Stimulated activated CD8-positive, alpha-beta memory T cell treated with anti-CD3 and anti-CD28 coated beads, Interleukin-15, amount 100 ng/mL, for 4 hours (primary cell): ENCODE data around the gene USP46.

Experiments
- DNase-seq, 2 donors: peaks; one replicate each; pipeline ENCODE4 v3.0.0-alpha.2; 2020; ENCODE audit warnings: low read depth in 2 of 2

The USP46 gene

DNA sequence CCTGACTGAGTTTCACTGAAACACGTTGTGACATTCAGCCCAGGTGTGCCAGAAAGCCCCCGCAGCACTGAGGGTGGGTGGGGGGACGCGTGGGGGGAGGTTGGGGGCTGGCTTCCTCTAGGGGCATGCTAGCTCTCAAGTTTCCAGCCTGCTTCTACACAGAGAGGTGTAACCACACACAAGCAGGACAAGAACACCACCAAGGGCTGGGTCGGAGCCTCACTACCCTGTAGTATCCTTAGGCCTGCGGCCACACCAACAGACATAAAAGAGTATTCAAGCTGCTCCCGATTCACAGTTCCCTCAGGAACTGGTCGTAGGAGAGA is 1.8 kb downstream of the USP46 start:
- DNase-seq: no peak

DNA sequence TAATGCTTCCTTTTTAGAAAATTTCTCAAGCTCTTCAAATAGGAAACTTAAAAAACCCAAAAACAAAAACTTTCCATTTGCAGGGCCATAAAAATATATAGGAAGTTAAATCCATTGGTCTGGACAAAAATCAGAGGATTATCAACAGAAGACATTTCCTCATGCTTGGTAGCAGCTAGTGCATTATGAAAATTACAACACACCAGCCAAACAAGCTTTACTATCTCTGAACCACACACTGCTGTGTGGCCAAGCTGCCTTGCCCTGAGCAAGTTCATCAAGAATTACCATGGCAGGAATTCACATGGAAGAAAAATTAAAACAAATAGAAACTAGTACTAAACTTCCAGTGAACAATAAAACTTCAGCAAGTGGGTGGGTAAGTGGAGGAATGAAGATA is 3.6 kb downstream of the USP46 start:
- DNase-seq: no peak

GRCh38 chr4:52651996-52652672 is 7.0 kb downstream of the USP46 start:
- no peak for DNase-seq

DNA sequence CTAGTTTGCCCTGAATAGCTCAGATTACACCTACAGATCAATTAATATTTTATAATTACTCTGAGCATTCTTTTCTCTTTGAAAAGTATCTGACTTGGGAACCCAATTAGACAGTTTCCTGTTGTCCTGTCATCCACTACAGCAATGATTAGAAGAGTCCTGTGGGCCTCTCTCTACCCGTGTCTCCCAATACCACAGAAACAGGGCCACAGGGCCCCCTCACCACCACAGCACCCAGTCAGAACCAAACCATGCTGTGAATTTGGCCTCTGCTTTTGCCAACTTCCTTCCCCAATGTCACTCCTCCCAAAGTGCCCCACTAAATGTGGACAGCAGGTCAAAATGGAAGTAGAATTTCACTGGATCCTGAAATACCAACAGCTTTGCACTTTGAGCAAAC is 10.3 kb downstream of the USP46 start:
- DNase-seq: no peak

DNA sequence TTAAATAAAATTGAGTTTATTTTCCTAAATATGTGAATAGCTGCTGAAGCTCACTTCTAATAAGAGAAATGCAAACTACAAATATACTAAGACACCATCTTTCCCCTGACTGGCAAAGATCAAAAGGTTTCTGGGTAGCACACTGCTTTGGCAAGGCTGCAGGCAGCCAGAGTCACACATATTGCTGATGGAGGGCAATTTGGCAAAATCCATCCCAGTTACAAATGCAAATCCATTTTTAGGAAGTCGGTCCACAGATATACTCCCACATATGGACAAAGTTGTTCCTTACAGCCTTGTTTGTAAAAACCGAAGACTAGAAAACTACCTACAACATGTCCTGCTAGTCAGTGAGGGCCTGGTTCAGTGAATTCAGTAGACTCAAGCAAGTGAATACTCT is 12.4 kb downstream of the USP46 start:
- DNase-seq: no peak

- DNase-seq: no peak
Measured at GRCh38 chr4:52646096-52646495, 13.0 kb downstream of the USP46 start.

DNA sequence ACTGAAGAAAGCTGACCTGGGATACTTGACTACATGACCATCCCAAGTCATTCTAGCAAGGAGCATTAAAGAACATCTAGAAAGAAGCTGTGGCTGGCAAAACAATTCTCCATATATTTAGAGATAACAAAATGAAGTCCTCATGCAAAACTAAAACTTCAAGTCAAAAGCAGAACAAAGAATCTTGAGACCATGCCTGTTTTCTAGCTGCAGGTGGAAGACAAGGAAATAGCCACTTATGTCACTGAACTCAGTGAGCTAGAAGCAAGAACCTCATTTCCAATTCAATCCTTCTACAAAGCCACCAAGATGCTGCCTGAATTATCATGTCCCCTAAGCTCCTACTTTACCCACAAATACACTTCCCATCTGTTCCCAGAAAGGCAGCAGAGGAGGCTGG is 13.8 kb downstream of the USP46 start:
- no peak for DNase-seq

- DNase-seq: no peak
Measured at GRCh38 chr4:52643785-52644244, 15.3 kb downstream of the USP46 start.

- no peak for DNase-seq
Measured at GRCh38 chr4:52643190-52643589, 15.9 kb downstream of the USP46 start.

DNA sequence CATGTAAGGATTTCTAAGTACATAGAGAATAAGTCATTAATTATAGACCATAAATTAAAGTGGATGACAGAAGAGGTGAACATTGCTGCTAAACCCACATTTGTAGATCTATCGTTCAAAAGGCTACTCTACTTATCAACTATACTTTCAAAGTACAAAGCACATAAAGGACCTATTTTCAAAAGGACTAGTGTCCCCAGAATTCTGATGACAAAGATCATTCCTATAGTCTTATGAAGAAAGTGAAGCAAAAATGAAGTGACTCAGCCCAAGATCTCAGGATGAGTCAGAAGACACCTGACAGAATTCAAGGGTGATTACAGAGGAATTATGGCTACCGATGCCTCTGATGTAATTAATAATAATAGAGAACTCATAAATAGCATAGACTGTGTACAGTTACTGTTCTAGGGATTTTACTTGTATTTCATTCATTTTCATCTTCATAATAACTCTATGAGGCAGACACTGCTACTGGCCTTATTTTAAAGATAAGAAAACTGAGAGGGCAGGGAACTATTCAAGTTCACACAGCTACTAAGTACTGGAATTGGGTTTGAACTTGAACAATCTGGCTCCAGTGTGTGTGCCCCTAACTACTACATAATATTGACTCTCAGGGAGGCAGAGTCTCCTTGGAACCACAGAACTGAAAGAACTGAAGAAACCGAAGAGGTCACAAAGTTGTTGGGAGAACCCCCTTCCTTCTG is 17.1 kb downstream of the USP46 start:
- DNase-seq: no peak

DNA sequence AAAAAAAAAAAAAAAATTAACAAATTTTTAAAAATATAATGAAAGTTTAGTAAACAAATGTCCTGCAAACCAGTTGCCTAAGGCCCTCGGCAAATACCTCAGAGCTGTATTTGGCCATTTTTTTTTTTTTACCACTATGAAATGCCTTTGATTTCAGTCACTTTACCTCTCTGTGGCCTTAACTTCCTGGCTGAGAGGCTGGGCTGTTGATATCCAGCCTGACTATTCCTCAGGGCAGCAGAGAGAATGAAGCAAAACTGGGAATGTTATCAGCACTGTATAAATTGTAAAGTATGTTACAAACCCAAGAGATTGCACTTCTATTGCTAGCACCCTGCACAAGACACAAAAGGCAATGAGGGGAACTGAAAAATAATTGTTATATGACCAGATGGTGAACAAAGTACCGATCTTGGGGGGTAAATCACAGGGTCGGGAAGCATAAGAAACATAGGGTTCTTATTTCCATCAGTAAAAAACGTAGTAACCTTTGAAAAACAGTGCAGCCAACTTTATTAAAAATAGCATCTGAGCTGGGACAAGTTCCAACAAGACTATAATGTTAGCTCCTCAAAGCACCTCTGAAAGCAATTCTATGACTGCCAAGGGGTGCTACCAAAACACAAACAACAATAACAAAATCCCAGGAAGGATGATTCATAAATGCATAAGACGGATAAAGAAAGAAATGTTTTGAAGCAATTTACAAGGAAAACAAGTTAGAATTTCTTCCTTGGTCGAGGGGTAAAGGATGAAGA is 18.1 kb downstream of the USP46 start:
- DNase-seq: no peak

DNA sequence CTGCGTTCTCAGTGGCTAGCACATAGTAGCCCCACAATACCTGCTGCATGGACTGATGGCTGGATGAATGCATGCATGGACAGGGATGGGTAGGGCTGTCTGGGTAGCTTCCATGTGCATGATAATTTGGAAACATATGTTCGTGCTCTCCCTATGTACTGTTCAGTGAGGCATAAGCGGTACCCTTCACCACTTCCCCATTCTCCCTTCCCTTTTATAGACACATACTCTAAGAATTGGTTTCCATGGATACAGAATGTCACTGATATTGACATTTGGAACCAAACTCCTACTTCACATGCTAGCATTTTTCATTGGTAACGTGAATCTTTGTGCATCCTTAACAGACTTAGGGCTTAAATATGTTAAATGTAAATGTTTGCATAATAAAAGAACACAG is 20.4 kb downstream of the USP46 start:
- DNase-seq: no peak

- DNase-seq: no peak
Measured at GRCh38 chr4:52637116-52637515, 22.0 kb downstream of the USP46 start.

GRCh38 chr4:52635560-52635959 is 23.5 kb downstream of the USP46 start:
- DNase-seq: no peak

GRCh38 chr4:52635130-52635529 is 24.0 kb downstream of the USP46 start:
- DNase-seq: no peak

GRCh38 chr4:52633846-52634245 is 25.3 kb downstream of the USP46 start:
- DNase-seq: no peak

GRCh38 chr4:52628974-52629373 is 30.1 kb downstream of the USP46 start:
- DNase-seq: no peak

DNA sequence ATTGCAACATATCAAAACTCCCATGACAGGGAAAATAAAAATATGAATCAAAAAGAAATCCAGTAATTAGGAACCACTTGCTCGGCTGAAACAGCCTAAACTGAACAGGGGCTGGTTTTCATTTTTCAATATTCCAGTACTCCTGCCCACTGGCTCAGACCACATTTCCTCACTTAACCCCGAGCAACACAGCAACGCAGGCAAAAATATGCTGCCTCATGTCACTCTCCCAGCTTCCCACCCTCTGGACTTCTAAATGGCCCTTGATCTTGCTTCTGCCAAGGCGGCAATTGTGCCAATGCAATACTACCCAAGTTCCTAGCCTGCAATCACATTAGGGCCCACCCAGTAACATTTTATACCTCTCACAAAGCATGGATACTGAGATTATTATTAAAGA is 30.6 kb downstream of the USP46 start:
- DNase-seq: no peak

DNA sequence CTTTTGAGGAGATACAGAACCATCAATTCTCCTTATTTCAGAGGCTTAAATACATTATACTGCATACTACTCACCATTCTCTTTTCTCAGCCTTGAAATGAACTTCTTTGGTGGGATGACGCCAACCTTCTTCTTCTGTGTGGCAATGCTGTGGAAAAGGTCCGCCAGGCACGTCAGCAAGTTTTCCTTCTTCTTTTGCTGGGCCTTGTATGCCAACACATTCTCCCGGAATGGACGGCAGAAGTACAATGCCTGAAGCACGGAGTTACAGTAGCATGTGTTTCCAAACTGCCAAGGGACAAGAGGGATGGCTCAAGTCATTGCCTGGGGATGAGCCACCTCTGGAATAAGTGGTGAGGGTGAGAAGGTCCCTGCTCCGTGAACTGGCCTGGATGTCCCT is 31.2 kb downstream of the USP46 start:
- DNase-seq: no peak

- no peak for DNase-seq
Measured at GRCh38 chr4:52625216-52625615, 33.9 kb downstream of the USP46 start.

- no peak for DNase-seq
Measured at GRCh38 chr4:52622564-52622963, 36.5 kb downstream of the USP46 start.

DNA sequence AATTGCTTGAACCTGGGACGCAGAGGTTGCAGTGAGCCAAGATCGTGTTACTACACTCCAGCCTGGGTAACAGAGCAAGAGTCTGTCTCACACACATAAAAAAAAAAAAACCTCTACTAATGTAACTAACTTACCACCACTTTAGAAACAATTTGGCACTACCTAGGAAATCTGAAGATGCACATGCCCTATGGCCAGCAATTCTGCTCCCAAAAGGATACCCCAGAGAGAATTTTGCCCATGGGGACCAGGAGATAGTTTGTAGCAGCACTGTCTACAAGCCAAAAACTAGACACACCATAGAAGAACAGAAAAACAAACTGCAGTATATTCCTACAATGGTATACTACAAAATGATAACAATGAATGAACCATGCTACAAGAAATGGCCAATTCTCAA is 37.5 kb downstream of the USP46 start:
- DNase-seq: no peak

GRCh38 chr4:52619591-52619931 is 39.5 kb downstream of the USP46 start:
- no peak for DNase-seq
